ENCODE results near the gene CENPB.

DNA sequence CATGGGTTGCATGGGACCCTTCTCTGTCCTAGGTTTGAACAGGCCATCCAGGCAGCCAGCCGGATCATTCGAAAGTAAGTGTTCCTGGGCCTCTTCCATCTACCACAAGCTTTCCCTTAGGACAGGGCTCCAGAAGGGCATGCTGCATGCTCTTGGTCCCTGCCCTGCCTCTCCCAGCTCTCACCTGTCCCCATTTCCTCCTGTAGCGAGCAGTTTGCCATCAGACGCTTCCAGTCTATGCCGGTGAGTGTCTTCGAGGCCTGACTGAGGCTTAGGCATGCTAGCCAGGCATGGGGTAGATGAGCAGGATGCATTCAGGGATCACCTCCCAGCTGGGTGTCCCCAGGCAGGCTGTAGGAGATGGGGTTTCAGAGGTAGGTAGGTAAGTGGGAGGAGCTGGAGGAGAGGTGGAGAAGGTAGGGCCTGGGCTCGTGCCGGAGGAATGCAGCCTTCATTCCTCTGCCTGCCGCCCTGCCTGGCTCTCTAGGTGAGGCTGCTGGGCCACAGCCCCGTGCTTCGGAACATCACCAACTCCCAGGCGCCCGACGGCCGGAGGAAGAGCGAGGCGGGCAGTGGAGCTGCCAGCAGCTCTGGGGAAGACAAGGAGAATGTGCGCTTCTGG, 13.8 kb upstream of the CENPB start:
- no peak for TF ChIP-seq ELK1 (IDR thresholded peaks at IDR 0.05; ENCODE audit: low read depth, low read length)
- TF ChIP-seq TARDBP (IDR thresholded peaks at IDR 0.05; ENCODE audit: borderline replicate concordance), result no peak
- TF ChIP-seq POLR2AphosphoS5 (IDR thresholded peaks at IDR 0.05; ENCODE audit: low read length), result no peak
- no peak for TF ChIP-seq SIN3A (IDR thresholded peaks at IDR 0.05; ENCODE audit: low read depth, low read length)
- no peak for TF ChIP-seq ZNF207 (IDR thresholded peaks at IDR 0.05; ENCODE audit: borderline replicate concordance)
- TF ChIP-seq POLR2A (IDR thresholded peaks at IDR 0.05; ENCODE audit: low read depth, low read length), result no peak
- no peak for TF ChIP-seq SUZ12 (IDR thresholded peaks at IDR 0.05; ENCODE audit: unreplicated experiment)
- TF ChIP-seq CREM (IDR thresholded peaks at IDR 0.05; ENCODE audit: low read depth), result no peak
- TF ChIP-seq CTCF (IDR thresholded peaks at IDR 0.05 in 2 of 3, conservative IDR thresholded peaks at IDR 0.05 in 1 of 3; ENCODE audit: control insufficient read depth in 2 of 3, extremely low read depth in 1 of 3, insufficient read depth in 1 of 3, low read depth in 3 of 3, low read length in 3 of 3), result no peak
- TF ChIP-seq EP300 (IDR thresholded peaks at IDR 0.05; ENCODE audit: borderline replicate concordance in 1 of 2, control insufficient read depth in 1 of 2, low read depth in 2 of 2, low read length in 2 of 2), result no peak
- TF ChIP-seq ATF3 (IDR thresholded peaks at IDR 0.05; ENCODE audit: borderline replicate concordance, extremely low read depth, low read depth, low read length), result no peak
- TF ChIP-seq SUPT20H (IDR thresholded peaks at IDR 0.05; ENCODE audit: borderline replicate concordance, control insufficient read depth, low read depth, low read length), result no peak
- no peak for TF ChIP-seq SRF (IDR thresholded peaks at IDR 0.05; ENCODE audit: low read depth in 2 of 2, low read length in 2 of 2)
- TF ChIP-seq EZH2 (IDR thresholded peaks at IDR 0.05; ENCODE audit: borderline replicate concordance, control insufficient read depth, low read depth, low read length), result no peak
